ENCODE measurements around the gene CYP3A7.
"Not testable (repeated sequence)": the region's sequence is repeated elsewhere in the genome, so short reads cannot be mapped to it uniquely, and the experiment has no call there.

Gene CYP3A7

GRCh38 chr7:99740573-99741440, 5.8 kb upstream of the CYP3A7 start:
- no peak for DNase-seq

DNA sequence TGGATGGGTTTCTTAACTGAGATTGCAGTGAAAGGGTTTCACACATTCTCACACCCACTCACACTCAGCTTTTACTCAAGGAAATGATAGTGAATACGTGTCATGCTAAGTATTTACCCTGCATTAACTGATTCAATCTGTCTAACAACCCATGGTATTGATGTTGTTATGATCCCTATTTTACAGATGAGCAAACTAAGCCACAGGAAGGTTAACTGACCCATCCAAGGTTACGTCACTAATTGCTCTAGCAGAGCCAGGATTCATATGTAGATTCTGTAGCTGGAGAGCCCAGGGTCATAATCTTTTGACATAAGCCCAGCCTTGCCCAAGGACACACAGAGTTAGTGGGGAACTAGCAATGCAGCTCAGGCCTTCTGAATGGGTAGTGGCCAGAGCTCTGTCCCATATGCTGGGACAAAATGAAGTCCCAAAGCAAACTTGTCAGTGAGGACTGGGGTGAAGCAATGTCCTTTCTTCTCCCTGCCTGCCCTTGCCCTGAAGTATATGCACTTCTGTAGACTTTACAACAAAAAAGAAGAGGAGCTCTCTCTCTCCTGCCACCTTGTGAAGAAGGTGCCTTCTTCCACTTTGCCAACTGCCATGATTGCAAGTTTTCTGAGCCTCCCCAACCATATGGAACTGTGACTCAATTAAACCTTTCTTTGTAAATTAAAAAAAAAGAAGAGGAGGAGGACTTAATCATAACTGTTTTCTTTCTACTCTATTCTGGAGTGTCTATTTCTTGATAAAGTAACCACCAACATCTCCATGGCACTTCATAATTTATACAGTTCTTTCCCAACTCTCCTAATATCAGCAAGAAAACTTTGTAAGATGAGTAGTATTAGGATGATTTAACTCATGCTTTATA, 4.9 kb upstream of the CYP3A7 start:
- DNase-seq = no peak

- DNase-seq = no peak
Observed at GRCh38 chr7:99737726-99738125, 2.7 kb upstream of the CYP3A7 start.

- not testable (repeated sequence) for DNase-seq
Observed at GRCh38 chr7:99736667-99737066, 1.7 kb upstream of the CYP3A7 start.

GRCh38 chr7:99733448-99733847, 1.5 kb downstream of the CYP3A7 start:
- DNase-seq = no peak

DNA sequence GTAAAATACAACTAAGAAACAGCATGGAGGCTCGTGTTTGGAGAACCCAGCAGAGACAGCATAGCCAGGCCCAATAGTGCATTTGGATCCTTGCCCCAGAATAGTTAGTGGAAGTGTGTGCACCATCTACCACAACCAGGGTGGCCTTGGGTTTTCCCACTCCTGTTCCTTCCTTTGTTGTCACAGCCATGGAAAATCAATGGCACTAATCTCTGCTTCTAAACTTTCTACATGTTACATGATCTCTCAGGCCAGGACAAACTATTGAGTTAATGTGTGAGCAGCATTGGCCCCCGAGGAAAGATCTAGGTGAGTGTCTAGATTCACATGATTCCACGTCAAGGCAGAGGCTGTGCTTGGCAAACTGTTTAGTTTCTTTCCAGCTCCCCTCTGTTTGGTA, 2.0 kb downstream of the CYP3A7 start:
- DNase-seq = no peak

DNA sequence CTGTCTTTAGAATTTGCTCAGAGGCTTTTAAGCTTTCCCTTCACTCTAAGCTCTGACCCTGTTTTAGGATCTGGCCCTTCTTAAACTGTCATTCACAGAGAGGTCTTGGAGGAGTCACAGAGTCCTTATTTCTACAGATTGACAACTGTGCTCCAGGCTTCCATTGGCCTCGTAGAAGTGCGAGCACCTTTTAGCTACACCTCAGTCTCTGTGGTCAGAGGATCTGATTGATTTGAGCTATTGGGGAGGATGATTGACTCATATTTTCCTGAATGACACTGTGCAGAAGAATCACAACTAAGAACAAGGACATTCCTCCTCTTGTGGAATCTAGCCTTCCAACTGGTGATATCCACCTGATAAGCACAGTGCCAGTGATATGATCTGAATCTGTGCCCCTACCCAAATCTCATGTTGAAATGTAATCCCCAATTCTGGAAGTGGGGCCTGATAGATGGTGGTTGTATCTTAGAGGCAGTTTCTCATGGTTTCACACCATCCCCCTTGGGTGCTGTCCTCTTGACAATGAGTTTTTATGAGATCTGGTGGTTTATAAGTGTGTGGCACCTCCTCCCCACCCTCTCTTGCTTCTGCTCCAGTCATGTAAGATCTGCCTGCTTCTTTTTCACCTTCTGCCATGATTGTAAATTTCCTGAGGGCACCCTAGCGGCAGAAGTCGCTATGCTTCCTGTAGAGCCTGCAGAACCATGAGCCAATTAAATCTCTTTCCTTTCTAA, 3.2 kb downstream of the CYP3A7 start:
- no peak for DNase-seq

DNA sequence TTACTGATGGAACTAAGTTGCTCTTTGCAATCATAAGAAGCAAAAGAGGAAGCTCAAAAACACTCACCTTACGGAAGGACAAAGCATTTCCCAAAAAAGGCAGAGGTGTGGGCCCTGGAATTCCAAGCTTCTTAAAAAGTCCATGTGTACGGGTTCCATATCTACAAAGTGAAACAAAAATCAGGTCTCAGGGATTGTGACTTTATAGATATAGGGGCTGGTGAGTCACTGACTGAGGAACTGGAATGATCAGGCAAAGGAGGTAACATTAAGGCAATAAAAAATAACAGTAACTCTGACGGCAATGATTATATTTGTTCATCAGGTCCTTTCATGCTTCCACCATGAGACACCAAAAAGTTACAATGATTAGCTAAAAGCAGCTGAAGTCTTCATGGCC, 4.0 kb downstream of the CYP3A7 start:
- DNase-seq = no peak

DNA sequence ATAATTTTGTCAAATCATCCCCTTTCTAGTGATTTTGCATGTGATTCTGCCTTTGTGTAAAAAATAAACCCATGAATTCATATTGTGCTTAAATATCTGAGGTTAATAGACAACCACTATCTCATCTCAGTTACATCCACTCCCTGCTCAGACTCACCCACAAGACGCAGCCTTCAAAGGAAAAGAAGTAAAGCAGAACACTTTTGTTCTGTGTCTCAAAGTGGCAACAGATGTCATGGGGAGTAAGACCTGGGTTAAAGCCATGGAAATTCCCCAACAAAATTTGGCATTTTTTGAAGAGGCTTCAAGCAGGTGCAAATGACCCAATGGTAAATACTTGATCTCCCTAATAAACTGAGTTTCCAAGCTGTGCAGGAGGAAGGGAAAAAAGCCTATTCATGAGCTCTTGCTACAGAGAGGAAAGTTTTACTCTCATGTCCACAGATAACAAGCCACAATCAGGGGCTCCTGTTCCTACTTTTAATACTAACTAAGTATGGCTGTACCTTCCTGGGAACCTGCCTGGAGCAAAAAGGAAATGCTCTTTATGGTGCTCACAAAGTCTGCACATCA, 4.7 kb downstream of the CYP3A7 start:
- no peak for DNase-seq

- DNase-seq = no peak
Observed at GRCh38 chr7:99729486-99730237, 5.3 kb downstream of the CYP3A7 start.

DNA sequence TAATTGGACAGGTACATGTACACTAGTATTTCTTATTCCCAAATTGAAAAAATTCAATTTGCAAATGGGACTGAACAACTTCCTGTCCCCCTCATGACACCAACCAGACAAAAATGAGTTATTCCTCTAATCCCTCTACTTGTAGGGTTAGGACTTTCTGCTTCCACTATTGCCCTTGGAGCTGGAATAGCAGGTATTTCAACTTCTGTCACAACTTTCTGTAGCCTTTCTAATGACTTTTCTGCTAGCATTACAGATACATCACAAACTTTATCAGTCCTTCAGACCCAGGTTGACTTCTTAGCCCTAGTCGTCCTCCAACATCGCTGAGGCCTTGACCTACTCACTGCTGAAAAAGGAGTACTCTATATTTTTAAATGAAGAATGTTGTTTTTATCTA, 6.4 kb downstream of the CYP3A7 start:
- no peak for DNase-seq

DNA sequence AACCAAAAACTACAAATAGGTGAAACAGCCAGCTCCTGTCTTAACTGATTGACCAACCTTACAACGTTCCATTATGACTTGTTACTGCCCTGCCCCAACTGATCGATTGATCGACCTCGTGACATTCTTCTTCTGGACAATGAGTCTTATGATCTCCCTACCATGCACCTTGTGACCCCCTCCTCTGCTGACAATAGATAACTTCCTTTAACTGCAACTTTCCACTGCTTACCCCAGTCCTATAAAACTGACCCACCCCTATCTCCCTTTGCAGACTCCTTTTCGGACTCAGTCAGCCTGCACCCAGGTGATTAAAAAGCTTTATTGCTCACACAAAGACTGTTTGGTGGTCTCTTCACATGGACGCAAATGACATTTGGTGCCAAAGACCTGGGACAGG, 11.8 kb downstream of the CYP3A7 start:
- DNase-seq = not testable (repeated sequence)

DNA sequence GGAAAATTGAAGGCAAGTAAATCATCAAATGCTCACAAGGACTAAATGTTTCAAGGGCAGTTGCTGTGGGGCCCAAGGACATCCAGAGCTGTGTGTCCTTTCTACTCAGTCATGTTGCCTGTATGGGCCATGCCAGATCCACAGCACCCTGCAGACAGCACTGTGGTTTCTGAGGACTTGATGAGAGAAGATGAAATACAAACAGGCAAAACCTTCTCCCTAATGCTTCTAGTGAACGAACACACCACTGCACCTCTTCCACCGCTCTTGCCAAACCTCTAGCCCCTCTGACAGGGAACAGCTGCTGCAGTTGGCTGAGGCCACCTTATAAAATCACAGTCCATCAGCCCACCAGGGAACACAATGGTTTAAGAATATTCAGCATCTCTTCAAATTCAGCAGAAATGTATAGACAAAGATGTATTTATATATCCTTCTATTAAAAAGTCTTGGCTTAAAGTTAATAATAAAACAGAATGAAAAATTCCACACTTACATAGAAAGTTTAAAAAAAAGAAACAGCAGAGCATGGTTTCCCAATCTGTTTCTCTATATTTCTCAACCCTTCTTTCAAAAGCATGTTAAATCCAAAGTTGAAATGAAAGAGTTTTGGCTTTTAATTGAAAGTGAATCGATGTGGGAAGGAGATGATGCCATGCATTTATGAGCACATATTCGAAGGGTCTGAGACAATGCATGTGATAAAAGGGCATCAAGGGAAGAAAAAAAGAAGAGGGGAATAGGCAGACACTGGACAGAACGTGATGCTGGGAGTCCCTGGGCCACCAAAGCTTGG, 14.0 kb downstream of the CYP3A7 start:
- no peak for DNase-seq

DNA sequence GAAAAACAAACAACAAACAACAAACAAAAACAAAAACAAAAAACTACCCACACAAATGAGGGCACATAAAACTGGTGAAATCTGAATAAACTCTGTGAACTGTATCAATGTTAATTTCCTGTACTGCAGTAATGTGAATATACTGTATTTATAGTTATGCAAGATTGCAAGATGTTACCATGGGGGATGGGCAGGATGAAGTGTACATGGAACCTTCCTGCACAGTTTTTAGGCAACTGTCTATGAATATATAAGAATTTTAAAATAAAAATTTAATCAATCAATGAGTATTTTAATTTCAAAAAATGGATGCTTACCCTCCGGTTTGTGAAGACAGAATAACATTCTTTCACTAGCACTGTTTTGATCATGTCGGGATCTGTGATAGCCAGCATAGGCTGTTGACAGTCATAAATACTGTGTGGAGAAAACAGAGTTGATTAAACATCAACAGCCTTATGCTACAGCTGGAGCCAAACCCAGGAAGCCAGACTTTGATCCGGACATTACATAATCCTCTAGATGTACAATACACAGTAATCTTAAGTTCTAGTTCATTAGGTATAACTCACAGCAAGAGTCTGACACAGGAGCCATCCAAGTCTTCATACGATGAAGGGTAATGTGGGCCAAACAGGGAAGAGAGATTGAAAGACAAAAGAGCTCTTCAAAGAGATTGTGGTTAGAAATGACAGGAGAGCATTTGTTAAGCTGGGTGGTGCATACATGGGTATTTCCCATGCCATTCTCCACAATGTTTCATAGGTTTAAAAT, 14.8 kb downstream of the CYP3A7 start:
- DNase-seq = no peak

GRCh38 chr7:99713995-99714570, 20.9 kb downstream of the CYP3A7 start:
- DNase-seq = no peak

GRCh38 chr7:99709838-99710578, 25.0 kb downstream of the CYP3A7 start:
- DNase-seq = no peak

DNA sequence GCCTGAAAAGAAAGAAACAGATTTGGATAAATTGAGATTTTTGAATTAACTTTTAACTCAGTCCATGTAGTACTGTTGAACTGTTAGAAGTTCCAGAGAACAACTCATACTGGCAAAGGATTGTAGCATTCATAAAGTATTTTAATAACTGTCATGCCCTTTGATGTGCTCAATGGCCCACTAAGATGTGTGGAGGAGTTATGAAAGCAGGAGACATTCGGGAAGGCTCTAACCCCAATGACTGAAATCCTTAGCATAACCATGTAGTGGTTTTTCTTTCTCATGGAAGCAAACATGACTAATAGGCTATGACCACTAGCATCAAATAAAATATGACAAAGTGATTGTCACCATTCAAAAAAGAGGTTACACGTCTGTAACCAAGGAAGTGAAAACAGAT, 25.7 kb downstream of the CYP3A7 start:
- DNase-seq = no peak

DNA sequence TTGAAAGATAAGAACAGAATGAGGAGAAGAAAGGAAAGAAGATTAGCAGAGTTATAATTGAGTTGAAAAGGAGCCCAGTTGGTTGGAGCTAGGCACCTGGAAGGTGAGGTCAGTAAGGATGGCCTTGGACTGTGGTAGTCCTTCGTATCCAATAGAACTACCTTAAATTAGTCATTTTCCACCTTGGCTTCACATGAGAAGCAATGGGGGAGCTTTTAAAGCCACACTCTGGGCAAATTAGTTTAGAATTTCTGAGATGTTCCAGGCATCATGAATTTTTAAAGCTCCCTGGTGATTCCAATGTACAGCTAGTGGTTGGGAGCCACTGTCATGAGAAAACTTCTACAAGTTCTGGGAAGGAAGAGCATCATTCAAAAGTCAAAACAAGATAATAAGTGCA, 27.9 kb downstream of the CYP3A7 start:
- DNase-seq = no peak

- no peak for DNase-seq
Observed at GRCh38 chr7:99699946-99700345, 35.0 kb downstream of the CYP3A7 start.
